Motor neuron (in vitro differentiated cells): ENCODE results near the gene TUBGCP2. TPM values are rescaled to one million over a fixed set of nuclear protein-coding genes. Genes with fewer than 3 reads are reported as not detected.

Source experiments
- ATAC-seq, 8 experiments: fragments of 200-7000 bp; cut with Tn5 transposase; replicated peaks in 6 of 8; 2 replicates each; pipeline ENCODE4 v1.8.0; 2021; ENCODE audit warnings: mild to moderate bottlenecking in 8 of 8, moderate library complexity in 8 of 8
- H3K27ac ChIP-seq, 2 donors: fragments of 250-450 bp; sonication (Bioruptor Pico); 2 replicates each; pipeline ENCODE4 v1.9.0; 2021; ENCODE audit warnings: antibody characterized with exemption in 2 of 2, mild to moderate bottlenecking in 2 of 2, moderate library complexity in 1 of 2
- H3K4me1 ChIP-seq, 2 donors: fragments of 250-450 bp; sonication (Bioruptor Pico); replicated peaks in 1 of 2; 2 replicates each; pipeline ENCODE4 v1.6.1; 2021; ENCODE audit warnings: antibody characterized with exemption in 2 of 2, mild to moderate bottlenecking in 2 of 2, moderate library complexity in 1 of 2
- H3K4me3 ChIP-seq, 5 donors: fragments of 250-450 bp; sonication (Bioruptor Pico); 2 replicates each; pipeline ENCODE4 v1.9.0; 2021; ENCODE audit warnings: antibody characterized with exemption in 5 of 5, mild to moderate bottlenecking in 5 of 5, moderate library complexity in 4 of 5
- WGBS, 10 experiments: fragments of 450-650 bp; shearing (Covaris generic); methylation state at CpG; one replicate each; pipeline ENCODE4 v1.0.0; 2022; 5-methylcytosine and 5-hydroxymethylcytosine counted together
- in situ Hi-C, 9 experiments: fragments of 400-800 bp; cut with MboI; loops; one replicate each; pipeline ENCODE4 v1.15.0; 2021; ENCODE audit warnings: low sequenced_read_pairs in 9 of 9, low pct_unique_long_range_greater_than_20kb in 2 of 9; ENCODE audit not compliant: unreplicated experiment in 9 of 9
- total RNA-seq, 8 experiments: library from RNA; unstranded; fragments of 300-600 nt; gene quantifications; 2 replicates each; pipeline versions ENCODE4 v1.2.3 to v1.2.4, GENCODE V29; 2022

The TUBGCP2 gene
- total RNA-seq, 8 experiments from 2014 or later: 28.4 to 50.5 (median 37.4) TPM

- in situ Hi-C loops: no loop called here
- Histone ChIP-seq H3K4me1 (peaks cover 10 to 14% of the 10 kb centered on the region in 2 donors), H3K4me3 (peak overlapping the region in 1 of 5 donors; percentile 43), H3K27ac (no peak overlapping the region)
- no peak for ATAC-seq
- WGBS, 10 experiments: 37 to 100% (median 96%) methylated on average over 1 to 2 of the region's 3 CpGs; no CpG with 5 or more reads in 6 of the 10 experiments
These were observed 28.7 kb upstream of the TUBGCP2 start for GRCh38 chr10:133337370-133337725.

DNA sequence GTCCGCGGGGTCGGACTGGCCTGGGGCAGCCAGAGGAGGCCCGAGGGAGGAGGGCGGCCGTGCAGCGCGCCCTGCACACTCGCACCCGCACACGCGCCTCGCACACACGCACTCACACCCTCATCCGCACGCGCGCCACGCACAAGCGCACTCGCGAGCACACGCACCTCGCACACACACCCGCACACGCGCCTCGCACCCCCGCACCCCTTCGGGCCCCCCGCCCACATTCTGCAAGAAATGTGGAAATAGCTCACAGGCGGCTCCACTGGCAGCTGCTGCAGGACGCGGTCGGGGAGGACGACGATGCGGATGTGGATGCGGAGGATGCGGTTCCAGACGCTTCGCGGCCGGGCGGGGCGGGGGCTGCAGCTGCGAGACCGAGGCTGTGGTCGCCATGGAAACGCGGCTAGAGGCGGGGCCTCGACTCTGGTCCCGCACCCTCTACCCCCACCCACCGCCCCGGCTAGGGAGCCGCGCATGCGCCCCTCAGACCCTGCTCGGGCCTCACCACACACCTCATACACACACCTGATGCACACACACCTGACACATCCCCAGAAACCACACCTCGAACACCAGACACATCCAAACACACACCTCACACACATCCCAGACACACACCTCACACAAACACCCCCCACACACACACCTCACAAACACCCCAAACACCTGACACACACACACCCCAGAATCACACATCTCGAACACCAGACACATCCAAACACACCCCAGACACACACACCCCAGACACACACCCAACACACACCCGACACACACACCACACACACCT is 28.1 kb upstream of the TUBGCP2 start, which contains the start of gene CALY:
Gene CALY, minus strand, starts transcription at position 320 of the 793 bp plus-strand sequence. CDS start 7,907 bp downstream, outside the sequence.
- peaks cover 10 to 14% of the 10 kb centered on the region in 2 donors for H3K4me1 ChIP-seq
- in situ Hi-C loops: no loop called here
- peak within 1 kb of the TSS in 1 of 2 donors; percentile 29 for H3K27ac ChIP-seq
- 4 to 100% (median 30%) methylated on average over 1 to 21 of the region's 63 CpGs; no CpG with 5 or more reads in 6 of the 10 experiments for WGBS, 10 experiments
- ATAC-seq: peak in 6 of 8 experiments; percentile 53 to 69 (median 60)
- H3K4me3 ChIP-seq: peak within 1 kb of the TSS; percentile 32 to 52 (median 42)

GRCh38 chr10:133336118-133336576 is 27.5 kb upstream of the TUBGCP2 start:
- Histone ChIP-seq H3K4me3 (peak overlapping the region; percentile 32 to 52 (median 42)), H3K4me1 (peaks cover 10 to 14% of the 10 kb centered on the region in 2 donors), H3K27ac (peak overlapping the region in 1 of 2 donors; percentile 29)
- ATAC-seq: peak in 2 of 8 experiments; percentile 35 to 38
- in situ Hi-C loops: no loop called here
- 4% methylated on average over 5 of the region's 41 CpGs; no CpG with 5 or more reads in 9 of the 10 experiments for WGBS, 10 experiments

GRCh38 chr10:133335246-133336117 is 26.8 kb upstream of the TUBGCP2 start:
- Histone ChIP-seq H3K27ac (no peak overlapping the region), H3K4me3 (peak overlapping the region; percentile 32 to 52 (median 42)), H3K4me1 (peaks cover 10 to 14% of the 10 kb centered on the region in 2 donors)
- peak; percentile 39 to 73 (median 58) for ATAC-seq
- in situ Hi-C loops: no loop called here
- WGBS, 10 experiments: no CpG with 5 or more reads among the region's 75 CpGs

DNA sequence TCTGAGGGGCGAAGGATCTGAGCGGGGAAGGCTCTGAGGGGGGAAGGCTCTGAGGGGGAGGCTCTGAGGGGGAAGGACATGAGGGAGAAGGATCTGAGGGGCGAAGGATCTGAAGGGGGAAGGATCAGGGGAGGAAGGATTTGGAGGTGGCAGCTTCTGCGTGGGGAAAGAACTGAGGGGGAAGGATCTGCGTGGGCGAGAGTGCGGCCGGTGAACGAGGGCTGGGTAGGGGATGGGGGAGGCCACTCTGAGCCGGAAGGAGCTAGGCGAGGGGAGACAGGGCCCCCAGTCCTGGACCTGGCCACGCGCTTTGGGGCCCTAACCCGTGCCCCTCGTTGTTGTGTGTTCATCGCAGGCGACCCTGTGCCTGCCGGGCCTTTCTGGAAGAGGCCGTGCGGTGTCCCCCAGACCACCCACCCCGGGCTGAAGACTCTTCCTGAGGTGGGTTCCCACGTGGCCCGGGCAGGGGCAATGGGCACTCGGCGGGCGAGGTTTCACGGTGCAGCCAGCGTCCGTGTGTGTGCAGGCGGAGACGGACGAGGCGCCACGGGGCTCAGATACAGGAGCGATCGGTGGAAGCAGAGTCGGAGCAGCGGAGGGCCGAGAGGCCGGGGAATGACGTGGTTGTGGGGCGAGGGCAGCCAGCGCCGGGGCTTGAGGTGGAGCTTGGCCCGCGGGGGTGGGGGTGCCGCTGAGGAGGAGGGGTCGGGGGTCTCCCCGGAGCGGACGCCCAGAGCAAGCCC is 26.0 kb upstream of the TUBGCP2 start:
- Histone ChIP-seq H3K27ac (peak overlapping the region in 1 of 2 donors; percentile 13), H3K4me3 (peak overlapping the region; percentile 32 to 52 (median 42)), H3K4me1 (peaks cover 13 to 14% of the 10 kb centered on the region in 2 donors)
- 0 to 13% methylated on average over 3 of the region's 51 CpGs; no CpG with 5 or more reads in 8 of the 10 experiments for WGBS, 10 experiments
- peak in 6 of 8 experiments; percentile 24 to 65 (median 57) for ATAC-seq
- in situ Hi-C loops: no loop called here

DNA sequence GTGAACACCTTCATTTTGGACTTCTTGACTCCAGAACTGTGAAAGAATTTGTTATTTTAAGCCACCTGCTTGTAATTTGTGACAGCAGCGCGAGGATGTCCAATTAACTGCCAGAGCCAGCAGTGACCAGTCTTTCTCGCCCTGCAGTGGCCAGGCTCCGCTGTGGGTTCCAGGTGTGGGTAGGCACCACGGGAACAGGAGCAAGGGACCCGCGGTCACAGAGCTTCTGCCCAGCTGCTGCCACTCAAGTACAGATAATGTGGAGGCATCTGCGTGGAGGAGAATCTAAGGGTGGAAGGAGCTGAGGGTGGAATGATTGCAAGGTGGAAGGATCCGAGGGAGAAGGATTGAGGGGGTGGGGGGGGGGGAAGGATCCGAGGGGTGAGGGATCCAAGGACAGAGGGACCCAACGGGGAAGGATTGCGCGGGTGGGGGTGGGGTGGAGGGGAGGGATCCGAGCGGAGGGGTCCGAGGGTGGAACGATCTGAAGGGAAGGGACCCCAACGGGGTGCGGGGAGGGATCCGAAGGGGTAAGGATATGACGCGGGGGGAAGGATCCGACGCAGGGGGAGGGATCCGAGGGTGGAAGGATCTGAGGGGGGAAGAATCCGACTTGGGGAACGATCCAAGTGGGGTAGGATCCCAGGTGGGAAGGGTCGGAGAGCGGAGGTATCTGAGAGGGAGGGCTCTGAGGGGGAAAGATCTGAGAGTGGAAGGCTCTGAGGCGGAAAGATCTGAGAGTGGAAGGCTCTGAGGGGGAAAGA is 24.4 kb upstream of the TUBGCP2 start:
- in situ Hi-C loops: no loop called here
- WGBS, 10 experiments: 40 to 80% (median 60%) methylated on average over 1 to 4 of the region's 30 CpGs; no CpG with 5 or more reads in 4 of the 10 experiments

DNA sequence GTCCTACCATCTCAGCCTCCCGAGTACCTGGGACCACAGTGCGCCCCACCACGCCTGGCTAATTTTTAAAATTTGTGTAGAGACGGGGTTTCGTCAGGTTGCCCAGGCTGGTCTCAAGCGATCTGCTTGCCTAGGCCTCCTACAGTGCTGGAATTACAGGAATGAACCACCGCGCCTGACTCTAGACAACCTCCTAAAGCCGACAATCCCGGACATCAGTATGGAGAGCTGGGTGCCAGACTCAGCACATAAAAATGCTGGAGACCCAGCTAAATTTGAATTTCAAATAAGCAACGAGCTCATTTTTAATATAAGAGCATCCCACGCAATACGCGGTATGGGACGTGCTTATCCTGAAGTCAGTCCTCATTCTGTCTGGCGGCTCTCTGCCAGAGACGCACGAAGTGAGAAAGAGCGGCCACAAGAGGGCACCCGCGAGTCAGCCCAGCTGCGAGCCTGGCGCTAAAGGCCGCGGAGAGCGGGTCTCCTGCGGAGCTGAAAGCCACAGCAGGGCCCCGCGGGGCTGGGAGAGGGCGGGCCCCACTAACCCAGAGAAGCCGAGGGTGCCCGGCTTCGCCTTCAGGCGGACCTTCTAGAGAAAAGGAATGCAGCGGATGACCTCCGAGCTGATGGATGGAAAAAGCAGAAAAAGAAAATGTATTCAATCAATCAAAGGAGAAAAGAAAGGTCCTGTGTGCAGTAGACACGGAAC is 21.0 kb upstream of the TUBGCP2 start:
- ATAC-seq: peak; percentile 60 to 93 (median 72)
- H3K4me3 ChIP-seq: peak overlapping the region in 1 of 5 donors; percentile 1
- no peak overlapping the region for H3K27ac ChIP-seq
- H3K4me1 ChIP-seq: peaks cover 14 to 18% of the 10 kb centered on the region in 2 donors
- in situ Hi-C loops: no loop called here
- 0 to 53% (median 11%) methylated on average over 1 to 12 of the region's 37 CpGs; no CpG with 5 or more reads in 2 of the 10 experiments for WGBS, 10 experiments

More for the DNA sequence above, 24.4 kb upstream of the TUBGCP2 start:
- Histone ChIP-seq H3K4me3 (no peak overlapping the region), H3K4me1 (peaks cover 16% of the 10 kb centered on the region in 2 donors), H3K27ac (no peak overlapping the region)
- no peak for ATAC-seq

- ATAC-seq: no peak
- H3K27ac ChIP-seq: no peak overlapping the region
- H3K4me3 ChIP-seq: no peak overlapping the region
These were observed 20.0 kb upstream of the TUBGCP2 start for GRCh38 chr10:133328358-133329343.

DNA sequence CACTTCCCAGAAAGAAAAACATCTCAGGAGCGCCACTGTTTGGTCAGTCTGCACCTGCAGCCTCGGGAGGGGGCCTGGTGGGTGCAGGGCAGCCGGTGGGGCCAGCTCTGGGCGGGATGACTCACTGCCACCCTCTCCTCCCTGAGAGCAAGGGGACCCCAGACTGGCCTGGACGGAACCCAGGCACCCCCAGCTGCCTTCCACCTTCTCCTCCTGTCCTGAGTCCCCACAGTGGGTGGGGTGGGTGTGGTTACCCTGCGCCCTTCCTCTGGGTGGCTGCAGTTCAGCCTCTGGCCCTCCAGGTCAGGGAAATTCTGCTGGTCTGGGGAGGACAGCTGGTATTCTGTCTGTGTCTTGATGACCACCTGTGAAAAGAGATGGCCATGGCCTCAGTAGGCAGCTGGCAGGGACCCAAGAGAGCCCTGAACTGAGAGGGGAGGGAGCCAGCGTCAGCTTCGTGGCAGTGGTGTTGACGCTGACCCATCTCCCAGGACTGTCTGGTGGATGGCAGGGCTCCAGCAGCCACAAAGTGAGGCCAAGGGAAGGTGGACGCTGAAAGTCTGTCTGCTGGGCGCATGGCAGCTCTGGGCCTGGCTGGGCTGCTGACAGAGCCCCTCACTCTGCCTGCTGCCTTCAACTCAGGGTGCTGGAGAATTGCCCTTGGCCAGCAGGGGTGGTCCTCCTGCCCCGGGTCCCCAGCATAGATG is 19.1 kb upstream of the TUBGCP2 start:
- H3K4me1 ChIP-seq: peaks cover 17 to 20% of the 10 kb centered on the region in 2 donors
- H3K27ac ChIP-seq: no peak overlapping the region
- in situ Hi-C loops: no loop called here
- no peak overlapping the region for H3K4me3 ChIP-seq
- peak in 2 of 8 experiments; percentile 1 to 2 for ATAC-seq
- 0 to 66% (median 32%) methylated on average over 1 to 9 of the region's 12 CpGs; no CpG with 5 or more reads in 3 of the 10 experiments for WGBS, 10 experiments

More at GRCh38 chr10:133328358-133329343, 20.0 kb upstream of the TUBGCP2 start:
- H3K4me1 ChIP-seq: peaks cover 17 to 20% of the 10 kb centered on the region in 2 donors
- WGBS, 10 experiments: 37 to 94% (median 61%) methylated on average over 2 to 9 of the region's 15 CpGs; no CpG with 5 or more reads in 4 of the 10 experiments
- in situ Hi-C loops: no loop called here
